ENCODE measurements around the gene ZNRF4. TPM values are rescaled to one million over a fixed set of nuclear protein-coding genes. Genes with fewer than 3 reads are reported as not detected.
A peak's percentile ranks its signal among the peaks of the same experiment; 100 is the strongest.
"Not testable (repeated sequence)": the region's sequence is repeated elsewhere in the genome, so short reads cannot be mapped to it uniquely, and the experiment has no call there.

ZNRF4 gene
- total RNA-seq, 1 donor: not detected

GRCh38 chr19:5479958-5480357, 24.7 kb downstream of the ZNRF4 start:
- no peak overlapping the region for H3K4me3 ChIP-seq (ENCODE audit: low read depth, low read length)
- no peak for TF ChIP-seq CTCF (IDR thresholded peaks at IDR 0.05; ENCODE audit: insufficient read depth, low read length)
- no peak for DNase-seq (ENCODE audit: low read depth)

- peak; percentile 40 for TF ChIP-seq CTCF (IDR thresholded peaks at IDR 0.05; ENCODE audit: insufficient read depth, low read length)
- DNase-seq (ENCODE audit: low read depth): no peak
- H3K4me3 ChIP-seq (ENCODE audit: low read depth, low read length): no peak overlapping the region
These were observed 25.2 kb downstream of the ZNRF4 start for GRCh38 chr19:5480427-5480836.

GRCh38 chr19:5481957-5482356, 26.7 kb downstream of the ZNRF4 start:
- no peak overlapping the region for H3K4me3 ChIP-seq (ENCODE audit: low read depth, low read length)
- TF ChIP-seq CTCF (IDR thresholded peaks at IDR 0.05; ENCODE audit: insufficient read depth, low read length): no peak
- DNase-seq (ENCODE audit: low read depth): no peak

GRCh38 chr19:5484398-5485285, 29.4 kb downstream of the ZNRF4 start:
- TF ChIP-seq CTCF (IDR thresholded peaks at IDR 0.05; ENCODE audit: insufficient read depth, low read length): no peak
- DNase-seq (ENCODE audit: low read depth): no peak
- H3K4me3 ChIP-seq (ENCODE audit: low read depth, low read length): no peak overlapping the region

GRCh38 chr19:5485286-5485636, 30.0 kb downstream of the ZNRF4 start:
- no peak for DNase-seq (ENCODE audit: low read depth)
- no peak for TF ChIP-seq CTCF (IDR thresholded peaks at IDR 0.05; ENCODE audit: insufficient read depth, low read length)
- no peak overlapping the region for H3K4me3 ChIP-seq (ENCODE audit: low read depth, low read length)

- H3K4me3 ChIP-seq (ENCODE audit: low read depth, low read length): not testable (repeated sequence)
These were observed 30.4 kb downstream of the ZNRF4 start for GRCh38 chr19:5485658-5486057.

GRCh38 chr19:5487222-5487621, 32.0 kb downstream of the ZNRF4 start:
- no peak for TF ChIP-seq CTCF (IDR thresholded peaks at IDR 0.05; ENCODE audit: insufficient read depth, low read length)
- H3K4me3 ChIP-seq (ENCODE audit: low read depth, low read length): no peak overlapping the region
- no peak for DNase-seq (ENCODE audit: low read depth)

More at GRCh38 chr19:5485658-5486057, 30.4 kb downstream of the ZNRF4 start:
- DNase-seq (ENCODE audit: low read depth): not testable (repeated sequence)
